ENCODE results near the gene GBP4.

Gene GBP4

GRCh38 chr1:89198081-89198480 is 661 bp downstream of the GBP4 start:
- no peaks in the 10 kb centered on the region for H3K79me1 ChIP-seq (ENCODE audit: low read depth, low read length)
- H2BK12ac ChIP-seq (ENCODE audit: low read length): no peak overlapping the region
- H3K4me2 ChIP-seq (ENCODE audit: insufficient read depth, low read length, poor library complexity, severe bottlenecking): no peak overlapping the region
- H2AFZ ChIP-seq (ENCODE audit: low read length): no peak overlapping the region
- H2BK120ac ChIP-seq (ENCODE audit: low read depth, low read length): no peak overlapping the region
- H3K4ac ChIP-seq (ENCODE audit: low read length): no peak overlapping the region
- no peak overlapping the region for H4K8ac ChIP-seq (ENCODE audit: low read depth, low read length)
- no peak overlapping the region for H2BK5ac ChIP-seq (ENCODE audit: low read length)
- no peak overlapping the region for H3K27ac ChIP-seq (replicated peaks; ENCODE audit: low read length)
- H3K27me3 ChIP-seq (ENCODE audit: control insufficient read depth in 3 of 3, insufficient read depth in 3 of 3, low read depth in 1 of 3, low read length in 3 of 3): no peaks in the 10 kb centered on the region
- H3K9me3 ChIP-seq (replicated peaks in 1 of 2; ENCODE audit: control insufficient read depth in 2 of 2, insufficient read depth in 1 of 2, low read depth in 1 of 2, low read length in 2 of 2): no peaks in the 10 kb centered on the region
- no peak overlapping the region for H3K9ac ChIP-seq (ENCODE audit: low read depth, low read length, poor library complexity)
- no peaks in the 10 kb centered on the region for H3K36me3 ChIP-seq (replicated peaks in 1 of 2; ENCODE audit: control insufficient read depth in 2 of 2, insufficient read depth in 2 of 2, low read length in 2 of 2)
- WGBS, 2 donors (ENCODE audit: extremely low coverage in 2 of 2, insufficient read length in 2 of 2, insufficient replicate concordance in 1 of 2): no CpG with 5 or more reads among the region's 8 CpGs
- H2AK5ac ChIP-seq (ENCODE audit: low read depth, low read length): no peak overlapping the region
- H4K91ac ChIP-seq (ENCODE audit: low read depth, low read length, poor library complexity): no peak overlapping the region
- H3K18ac ChIP-seq (ENCODE audit: low read length): no peak overlapping the region
- no peak overlapping the region for H3K14ac ChIP-seq (ENCODE audit: low read length)
- H2BK15ac ChIP-seq (ENCODE audit: low read length): no peak overlapping the region
- DNase-seq (ENCODE audit: low spot score): no peak
- H3K4me3 ChIP-seq (ENCODE audit: low read length in 2 of 2): no peak overlapping the region
- no peaks in the 10 kb centered on the region for H3K4me1 ChIP-seq (ENCODE audit: control insufficient read depth in 2 of 2, insufficient read depth in 1 of 2, low read depth in 1 of 2, low read length in 2 of 2)
- no peak overlapping the region for H3K23ac ChIP-seq (ENCODE audit: low read depth, low read length, poor library complexity)

- Histone ChIP-seq H3K9ac (ENCODE audit: low read depth, low read length, poor library complexity) (no peak overlapping the region), H4K91ac (ENCODE audit: low read depth, low read length, poor library complexity) (no peak overlapping the region)
- DNase-seq (ENCODE audit: low spot score): no peak
Observed at GRCh38 chr1:89195476-89195875, 3.3 kb downstream of the GBP4 start.

DNA sequence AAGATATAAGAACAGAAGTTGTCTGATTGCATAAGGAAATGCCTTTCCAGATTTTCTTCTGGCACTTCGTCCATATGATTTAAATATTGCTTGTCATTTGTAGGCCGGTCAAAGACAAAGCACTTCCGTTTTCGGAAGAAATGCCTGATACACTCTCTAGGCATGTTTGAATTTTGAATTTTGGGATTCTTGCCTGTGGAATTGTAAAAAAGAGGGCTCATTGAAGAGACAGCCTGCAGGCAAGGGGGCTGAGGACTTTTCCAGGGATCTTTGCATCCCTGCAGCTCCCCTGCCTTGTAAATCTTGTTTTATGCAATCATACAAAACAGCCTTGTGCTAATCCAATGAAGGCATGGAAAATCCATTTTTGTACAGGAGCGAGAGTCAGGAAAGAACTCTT is 7.4 kb downstream of the GBP4 start:
- no peak overlapping the region for H3K14ac ChIP-seq (ENCODE audit: low read length)
- no peak overlapping the region for H3K18ac ChIP-seq (ENCODE audit: low read length)
- no peak overlapping the region for H4K91ac ChIP-seq (ENCODE audit: low read depth, low read length, poor library complexity)
- no peaks in the 10 kb centered on the region for H3K9me3 ChIP-seq (replicated peaks in 1 of 2; ENCODE audit: control insufficient read depth in 2 of 2, insufficient read depth in 1 of 2, low read depth in 1 of 2, low read length in 2 of 2)
- no peak overlapping the region for H3K27ac ChIP-seq (replicated peaks; ENCODE audit: low read length)
- H3K36me3 ChIP-seq (replicated peaks in 1 of 2; ENCODE audit: control insufficient read depth in 2 of 2, insufficient read depth in 2 of 2, low read length in 2 of 2): no peaks in the 10 kb centered on the region
- H2AK5ac ChIP-seq (ENCODE audit: low read depth, low read length): no peak overlapping the region
- no peaks in the 10 kb centered on the region for H3K27me3 ChIP-seq (ENCODE audit: control insufficient read depth in 3 of 3, insufficient read depth in 3 of 3, low read depth in 1 of 3, low read length in 3 of 3)
- no peak overlapping the region for H2BK5ac ChIP-seq (ENCODE audit: low read length)
- no peak overlapping the region for H3K23ac ChIP-seq (ENCODE audit: low read depth, low read length, poor library complexity)
- no peak overlapping the region for H2BK120ac ChIP-seq (ENCODE audit: low read depth, low read length)
- H3K4ac ChIP-seq (ENCODE audit: low read length): no peak overlapping the region
- H4K8ac ChIP-seq (ENCODE audit: low read depth, low read length): no peak overlapping the region
- H2AFZ ChIP-seq (ENCODE audit: low read length): no peak overlapping the region
- no peak for DNase-seq (ENCODE audit: low spot score)
- no peaks in the 10 kb centered on the region for H3K79me1 ChIP-seq (ENCODE audit: low read depth, low read length)
- no peak overlapping the region for H3K4me3 ChIP-seq (ENCODE audit: low read length in 2 of 2)
- H3K9ac ChIP-seq (ENCODE audit: low read depth, low read length, poor library complexity): no peak overlapping the region
- H3K4me2 ChIP-seq (ENCODE audit: insufficient read depth, low read length, poor library complexity, severe bottlenecking): no peak overlapping the region
- H2BK12ac ChIP-seq (ENCODE audit: low read length): no peak overlapping the region
- H3K4me1 ChIP-seq (ENCODE audit: control insufficient read depth in 2 of 2, insufficient read depth in 1 of 2, low read depth in 1 of 2, low read length in 2 of 2): no peaks in the 10 kb centered on the region
- no peak overlapping the region for H2BK15ac ChIP-seq (ENCODE audit: low read length)
- WGBS, 2 donors (ENCODE audit: extremely low coverage in 2 of 2, insufficient read length in 2 of 2, insufficient replicate concordance in 1 of 2): no CpG with 5 or more reads among the region's 5 CpGs

More at GRCh38 chr1:89195476-89195875, 3.3 kb downstream of the GBP4 start:
- Histone ChIP-seq H3K23ac (ENCODE audit: low read depth, low read length, poor library complexity) (no peak overlapping the region), H3K27me3 (ENCODE audit: control insufficient read depth in 3 of 3, insufficient read depth in 3 of 3, low read depth in 1 of 3, low read length in 3 of 3) (no peaks in the 10 kb centered on the region), H3K4me3 (ENCODE audit: low read length in 2 of 2) (no peak overlapping the region), H2BK15ac (ENCODE audit: low read length) (no peak overlapping the region), H3K4ac (ENCODE audit: low read length) (no peak overlapping the region), H3K27ac (replicated peaks; ENCODE audit: low read length) (no peak overlapping the region), H2BK12ac (ENCODE audit: low read length) (no peak overlapping the region), H2AFZ (ENCODE audit: low read length) (no peak overlapping the region), H3K14ac (ENCODE audit: low read length) (no peak overlapping the region), H3K36me3 (replicated peaks in 1 of 2; ENCODE audit: control insufficient read depth in 2 of 2, insufficient read depth in 2 of 2, low read length in 2 of 2) (no peaks in the 10 kb centered on the region), H3K18ac (ENCODE audit: low read length) (no peak overlapping the region), H2BK120ac (ENCODE audit: low read depth, low read length) (no peak overlapping the region), H3K9me3 (replicated peaks in 1 of 2; ENCODE audit: control insufficient read depth in 2 of 2, insufficient read depth in 1 of 2, low read depth in 1 of 2, low read length in 2 of 2) (no peaks in the 10 kb centered on the region), H3K4me1 (ENCODE audit: control insufficient read depth in 2 of 2, insufficient read depth in 1 of 2, low read depth in 1 of 2, low read length in 2 of 2) (no peaks in the 10 kb centered on the region), H3K4me2 (ENCODE audit: insufficient read depth, low read length, poor library complexity, severe bottlenecking) (no peak overlapping the region), H2BK5ac (ENCODE audit: low read length) (no peak overlapping the region), H2AK5ac (ENCODE audit: low read depth, low read length) (no peak overlapping the region), H3K79me1 (ENCODE audit: low read depth, low read length) (no peaks in the 10 kb centered on the region), H4K8ac (ENCODE audit: low read depth, low read length) (no peak overlapping the region)
- no CpG with 5 or more reads among the region's 3 CpGs for WGBS, 2 donors (ENCODE audit: extremely low coverage in 2 of 2, insufficient read length in 2 of 2, insufficient replicate concordance in 1 of 2)

GRCh38 chr1:89190017-89190416 is 8.7 kb downstream of the GBP4 start:
- H2BK5ac ChIP-seq (ENCODE audit: low read length): no peak overlapping the region
- no peak overlapping the region for H4K91ac ChIP-seq (ENCODE audit: low read depth, low read length, poor library complexity)
- no peaks in the 10 kb centered on the region for H3K4me1 ChIP-seq (ENCODE audit: control insufficient read depth in 2 of 2, insufficient read depth in 1 of 2, low read depth in 1 of 2, low read length in 2 of 2)
- DNase-seq (ENCODE audit: low spot score): no peak
- H3K79me1 ChIP-seq (ENCODE audit: low read depth, low read length): no peaks in the 10 kb centered on the region
- H3K14ac ChIP-seq (ENCODE audit: low read length): no peak overlapping the region
- no peak overlapping the region for H3K4me2 ChIP-seq (ENCODE audit: insufficient read depth, low read length, poor library complexity, severe bottlenecking)
- H3K9me3 ChIP-seq (replicated peaks in 1 of 2; ENCODE audit: control insufficient read depth in 2 of 2, insufficient read depth in 1 of 2, low read depth in 1 of 2, low read length in 2 of 2): no peaks in the 10 kb centered on the region
- H3K4ac ChIP-seq (ENCODE audit: low read length): no peak overlapping the region
- H3K27ac ChIP-seq (replicated peaks; ENCODE audit: low read length): no peak overlapping the region
- no peak overlapping the region for H3K9ac ChIP-seq (ENCODE audit: low read depth, low read length, poor library complexity)
- H2BK12ac ChIP-seq (ENCODE audit: low read length): no peak overlapping the region
- no peaks in the 10 kb centered on the region for H3K36me3 ChIP-seq (replicated peaks in 1 of 2; ENCODE audit: control insufficient read depth in 2 of 2, insufficient read depth in 2 of 2, low read length in 2 of 2)
- H3K23ac ChIP-seq (ENCODE audit: low read depth, low read length, poor library complexity): no peak overlapping the region
- no peak overlapping the region for H2AK5ac ChIP-seq (ENCODE audit: low read depth, low read length)
- H2AFZ ChIP-seq (ENCODE audit: low read length): no peak overlapping the region
- H2BK120ac ChIP-seq (ENCODE audit: low read depth, low read length): no peak overlapping the region
- no peak overlapping the region for H3K18ac ChIP-seq (ENCODE audit: low read length)
- no peak overlapping the region for H3K4me3 ChIP-seq (ENCODE audit: low read length in 2 of 2)
- no peaks in the 10 kb centered on the region for H3K27me3 ChIP-seq (ENCODE audit: control insufficient read depth in 3 of 3, insufficient read depth in 3 of 3, low read depth in 1 of 3, low read length in 3 of 3)
- no peak overlapping the region for H4K8ac ChIP-seq (ENCODE audit: low read depth, low read length)
- H2BK15ac ChIP-seq (ENCODE audit: low read length): no peak overlapping the region
- WGBS, 2 donors (ENCODE audit: extremely low coverage in 2 of 2, insufficient read length in 2 of 2, insufficient replicate concordance in 1 of 2): no CpG with 5 or more reads among the region's 4 CpGs

Data from neuronal stem cell (in vitro differentiated cells).